ENCODE measurements around the gene CD80.

GRCh38 chr3:119508172-119508845 lies 51.1 kb downstream of the CD80 start:
- no peak for TF ChIP-seq CTCF (IDR thresholded peaks at IDR 0.05)
- no peak for TF ChIP-seq POLR2A (IDR thresholded peaks at IDR 0.05)
